Upper lobe of left lung (tissue), 6 donors: ENCODE data around the gene OR6B2. TPM values are rescaled to one million over a fixed set of nuclear protein-coding genes. Genes with fewer than 3 reads are reported as not detected.
A peak's percentile ranks its signal among the peaks of the same experiment; 100 is the strongest.

Experiments
- ATAC-seq, 2 donors: fragments of 200-7000 bp; cut with Tn5 transposase; one replicate each; pipeline ENCODE4 v1.9.1; 2022; ENCODE audit warnings: mild to moderate bottlenecking in 2 of 2, moderate library complexity in 2 of 2; ENCODE audit not compliant: low FRiP score in 2 of 2
- DNase-seq, 2 donors: peaks; one replicate each; pipeline ENCODE4 v3.0.0-alpha.2; 2019 to 2020
- H3K27ac ChIP-seq, 4 donors: fragments of 200-600 bp; sonication (generic); one replicate each; pipeline ENCODE4 v1.5.1; 2016 to 2019
- H3K27me3 ChIP-seq, 4 donors: fragments of 200-600 bp; sonication (generic); one replicate each; pipeline ENCODE4 v1.5.1; 2017 to 2019
- H3K36me3 ChIP-seq, 4 donors: fragments of 200-600 bp; sonication (generic); one replicate each; pipeline ENCODE4 v1.5.1; 2016 to 2019
- H3K4me1 ChIP-seq, 4 donors: fragments of 200-600 bp; sonication (generic); one replicate each; pipeline ENCODE4 v1.5.1; 2018 to 2019
- H3K4me3 ChIP-seq, 4 donors: fragments of 200-600 bp; sonication (generic); one replicate each; pipeline ENCODE4 v1.5.1; 2017 to 2019; ENCODE audit warnings: mild to moderate bottlenecking in 2 of 4, moderate library complexity in 1 of 4
- H3K9me3 ChIP-seq, 4 donors: fragments of 200-600 bp; sonication (generic); one replicate each; pipeline ENCODE4 v1.5.1; 2018 to 2019
- CTCF ChIP-seq, 6 experiments: fragments of 450-650 bp in 4 of 6; fragments of 200-600 bp in 2 of 6; sonication (generic) in 2 of 6; IDR thresholded peaks; one replicate each; pipeline ENCODE4 v1.5.1; 2016 to 2019; ENCODE audit warnings: antibody characterized with exemption in 6 of 6
- EP300 ChIP-seq, 4 donors: sonication (generic); formaldehyde crosslinking; IDR thresholded peaks; one replicate each; pipeline ENCODE4 v1.5.1; 2017; ENCODE audit warnings: antibody characterized with exemption in 4 of 4, control low read depth in 2 of 4
- POLR2A ChIP-seq, 4 donors: fragments of 450-650 bp; IDR thresholded peaks; one replicate each; pipeline ENCODE4 v1.5.1; 2016 to 2017; ENCODE audit warnings: antibody characterized with exemption in 4 of 4, mild to moderate bottlenecking in 2 of 4
- POLR2AphosphoS5 ChIP-seq, 2 donors: sonication (generic); formaldehyde crosslinking; IDR thresholded peaks; one replicate each; pipeline ENCODE4 v1.5.1; 2017; ENCODE audit warnings: antibody characterized with exemption in 2 of 2
- WGBS, 2 donors: methylation state at CpG; one replicate each; pipeline ENCODE4 v1.1.5; 2017 to 2018; 5-methylcytosine and 5-hydroxymethylcytosine counted together
- total RNA-seq, 6 donors: library from RNA; depleted of rRNA in 4 of 6; stranded (reverse); fragments of >200 nt in 4 of 6; gene quantifications; one replicate each; pipeline versions ENCODE4 v1.1.0 to v1.2.1, GENCODE V29; 2016 to 2021
- donor health status: DM: no; HTN: no; CAD: no; lungs with moderate emphysema.
- donor health status: DM: no; HTN: yes; CAD: no; lungs with severe emphysema.

The OR6B2 gene
- total RNA-seq, 6 donors from 2014 or later: not detected

- no peak overlapping the region for H3K4me3 ChIP-seq
- TF ChIP-seq POLR2AphosphoS5 (IDR thresholded peaks at IDR 0.05): no peak
- no peak for TF ChIP-seq EP300 (IDR thresholded peaks at IDR 0.05)
- no peak for TF ChIP-seq CTCF (IDR thresholded peaks at IDR 0.05)
- no peak for TF ChIP-seq POLR2A (IDR thresholded peaks at IDR 0.05)
- no peaks in the 10 kb centered on the region for H3K27me3 ChIP-seq
- 84% methylated on average over 20 to 21 of the region's 21 CpGs for WGBS, 2 donors
- ATAC-seq (no peak), DNase-seq (peak in 1 of 2 donors; percentile 48)
- no peaks in the 10 kb centered on the region for H3K4me1 ChIP-seq
- H3K9me3 ChIP-seq: no peaks in the 10 kb centered on the region
- H3K36me3 ChIP-seq: no peaks in the 10 kb centered on the region
- no peak overlapping the region for H3K27ac ChIP-seq
Observed at GRCh38 chr2:240043279-240043989, 13.2 kb upstream of the OR6B2 start.

- TF ChIP-seq POLR2AphosphoS5 (IDR thresholded peaks at IDR 0.05) (no peak), CTCF (IDR thresholded peaks at IDR 0.05) (no peak), POLR2A (IDR thresholded peaks at IDR 0.05) (no peak), EP300 (IDR thresholded peaks at IDR 0.05) (no peak)
- no peak for DNase-seq
- Histone ChIP-seq H3K4me3 (no peak overlapping the region), H3K9me3 (no peaks in the 10 kb centered on the region), H3K4me1 (no peaks in the 10 kb centered on the region), H3K27me3 (no peaks in the 10 kb centered on the region), H3K36me3 (no peaks in the 10 kb centered on the region), H3K27ac (no peak overlapping the region)
- WGBS, 2 donors: 73 to 84% methylated on average over 11 of the region's 11 CpGs
- ATAC-seq: no peak
Observed at GRCh38 chr2:240042740-240043139, 12.5 kb upstream of the OR6B2 start.

- no peaks in the 10 kb centered on the region for H3K27me3 ChIP-seq
- H3K36me3 ChIP-seq: no peaks in the 10 kb centered on the region
- H3K27ac ChIP-seq: no peak overlapping the region
- ATAC-seq (no peak), DNase-seq (no peak)
- no peaks in the 10 kb centered on the region for H3K4me1 ChIP-seq
- H3K4me3 ChIP-seq: no peak overlapping the region
- H3K9me3 ChIP-seq: no peaks in the 10 kb centered on the region
- 80 to 100% methylated on average over 1 to 6 of the region's 6 CpGs for WGBS, 2 donors
- TF ChIP-seq POLR2AphosphoS5 (IDR thresholded peaks at IDR 0.05): no peak
- TF ChIP-seq POLR2A (IDR thresholded peaks at IDR 0.05): no peak
- TF ChIP-seq CTCF (IDR thresholded peaks at IDR 0.05): no peak
- TF ChIP-seq EP300 (IDR thresholded peaks at IDR 0.05): no peak
Observed at GRCh38 chr2:240041363-240041762, 11.1 kb upstream of the OR6B2 start.

GRCh38 chr2:240037358-240037757 lies 7.1 kb upstream of the OR6B2 start:
- H3K36me3 ChIP-seq: no peaks in the 10 kb centered on the region
- H3K4me3 ChIP-seq: no peak overlapping the region
- H3K27me3 ChIP-seq: no peaks in the 10 kb centered on the region

More at GRCh38 chr2:240037358-240037757, 7.1 kb upstream of the OR6B2 start:
- no peak for TF ChIP-seq POLR2AphosphoS5 (IDR thresholded peaks at IDR 0.05)
- no peak for TF ChIP-seq POLR2A (IDR thresholded peaks at IDR 0.05)
- no peak for TF ChIP-seq CTCF (IDR thresholded peaks at IDR 0.05)
- TF ChIP-seq EP300 (IDR thresholded peaks at IDR 0.05): no peak
- no peaks in the 10 kb centered on the region for H3K4me1 ChIP-seq
- no peak for DNase-seq
- ATAC-seq: no peak
- no peaks in the 10 kb centered on the region for H3K9me3 ChIP-seq
- no peak overlapping the region for H3K27ac ChIP-seq
